DOHH2 (cell line): ENCODE measurements around the gene MVB12B.

ENCODE experiments used
- EZH2phosphoT487 ChIP-seq: fragments of 200-600 bp; sonication (generic); IDR thresholded peaks from 2 replicates; pipeline ENCODE4 v1.6.1; 2017; ENCODE audit warnings: borderline replicate concordance, mild to moderate bottlenecking, antibody characterized with exemption, low read length, moderate library complexity, mixed read lengths
- TF ChIP-seq, protein P1 (sequence below): fragments of 200-600 bp; sonication (generic); IDR thresholded peaks from one replicate; pipeline ENCODE4 v1.5.1; 2014; ENCODE audit warnings: antibody characterized with exemption, mild to moderate bottlenecking, low read depth, low read length; ENCODE audit not compliant: poor library complexity, severe bottlenecking

DNA sequence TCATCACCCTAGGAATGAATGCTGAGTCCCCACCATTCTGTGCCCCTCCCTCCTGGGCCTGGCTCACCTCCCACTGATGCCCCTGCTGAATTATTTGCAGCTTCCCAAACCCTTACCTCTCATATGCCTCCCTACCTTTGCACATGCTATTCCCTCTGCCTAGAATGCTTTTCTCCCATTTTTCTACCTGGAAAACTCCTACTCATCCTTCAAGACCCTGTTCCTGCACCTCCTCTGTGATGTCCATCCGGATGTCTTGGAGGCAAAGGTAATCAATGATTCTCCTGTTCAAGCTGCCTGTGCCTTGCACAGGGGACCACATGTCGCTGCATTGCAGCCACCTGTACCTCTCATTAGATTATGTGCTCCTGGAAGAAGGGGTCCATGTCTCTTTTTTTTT, 182.3 kb downstream of the MVB12B start:
- TF ChIP-seq, protein P1, sequence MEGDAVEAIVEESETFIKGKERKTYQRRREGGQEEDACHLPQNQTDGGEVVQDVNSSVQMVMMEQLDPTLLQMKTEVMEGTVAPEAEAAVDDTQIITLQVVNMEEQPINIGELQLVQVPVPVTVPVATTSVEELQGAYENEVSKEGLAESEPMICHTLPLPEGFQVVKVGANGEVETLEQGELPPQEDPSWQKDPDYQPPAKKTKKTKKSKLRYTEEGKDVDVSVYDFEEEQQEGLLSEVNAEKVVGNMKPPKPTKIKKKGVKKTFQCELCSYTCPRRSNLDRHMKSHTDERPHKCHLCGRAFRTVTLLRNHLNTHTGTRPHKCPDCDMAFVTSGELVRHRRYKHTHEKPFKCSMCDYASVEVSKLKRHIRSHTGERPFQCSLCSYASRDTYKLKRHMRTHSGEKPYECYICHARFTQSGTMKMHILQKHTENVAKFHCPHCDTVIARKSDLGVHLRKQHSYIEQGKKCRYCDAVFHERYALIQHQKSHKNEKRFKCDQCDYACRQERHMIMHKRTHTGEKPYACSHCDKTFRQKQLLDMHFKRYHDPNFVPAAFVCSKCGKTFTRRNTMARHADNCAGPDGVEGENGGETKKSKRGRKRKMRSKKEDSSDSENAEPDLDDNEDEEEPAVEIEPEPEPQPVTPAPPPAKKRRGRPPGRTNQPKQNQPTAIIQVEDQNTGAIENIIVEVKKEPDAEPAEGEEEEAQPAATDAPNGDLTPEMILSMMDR = no peak
- no peak for TF ChIP-seq EZH2phosphoT487
